Lower leg skin (tissue), 4 donors: ENCODE results near the gene MRPS33. TPM values are rescaled to one million over a fixed set of nuclear protein-coding genes. Genes with fewer than 3 reads are reported as not detected.

Source experiments
- DNase-seq, 2 donors: peaks; one replicate each; pipeline ENCODE4 v3.0.0-alpha.2; 2019; ENCODE audit warnings: low spot score in 2 of 2
- H3K4me3 ChIP-seq: fragments of 200-600 bp; sonication (generic); 2 replicates; pipeline ENCODE4 v1.5.1; 2017; ENCODE audit warnings: mild to moderate bottlenecking, low read depth; ENCODE audit not compliant: poor library complexity, severe bottlenecking
- POLR2A ChIP-seq, 2 donors: fragments of 450-650 bp; IDR thresholded peaks; one replicate each; pipeline ENCODE4 v1.6.1; 2016 to 2017; ENCODE audit warnings: antibody characterized with exemption in 2 of 2, mild to moderate bottlenecking in 1 of 2, moderate library complexity in 1 of 2
- WGBS, 2 donors: methylation state at CpG; one replicate each; pipeline ENCODE4 v1.1.5; 2018; 5-methylcytosine and 5-hydroxymethylcytosine counted together
- intact Hi-C: fragments of 100-400 bp; cut with DNase I; formaldehyde crosslinking; loops from one replicate; pipeline ENCODE4 v1.15.0; 2023; ENCODE audit warnings: low total_unique reads
- total RNA-seq, 4 donors: library from RNA; depleted of rRNA; stranded (reverse); fragments of >200 nt; gene quantifications; one replicate each; pipeline ENCODE4 v1.1.0, GENCODE V29; 2016
- TF ChIP-seq, protein P1 (sequence below), 3 donors: fragments of 450-650 bp; IDR thresholded peaks; one replicate each; pipeline ENCODE4 v1.5.1; 2016; ENCODE audit warnings: antibody characterized with exemption in 3 of 3, mild to moderate bottlenecking in 3 of 3, moderate library complexity in 2 of 3

MRPS33 gene
- total RNA-seq, 4 donors from 2014 or later, result 10.1 to 24.1 (median 19.7) TPM

DNA sequence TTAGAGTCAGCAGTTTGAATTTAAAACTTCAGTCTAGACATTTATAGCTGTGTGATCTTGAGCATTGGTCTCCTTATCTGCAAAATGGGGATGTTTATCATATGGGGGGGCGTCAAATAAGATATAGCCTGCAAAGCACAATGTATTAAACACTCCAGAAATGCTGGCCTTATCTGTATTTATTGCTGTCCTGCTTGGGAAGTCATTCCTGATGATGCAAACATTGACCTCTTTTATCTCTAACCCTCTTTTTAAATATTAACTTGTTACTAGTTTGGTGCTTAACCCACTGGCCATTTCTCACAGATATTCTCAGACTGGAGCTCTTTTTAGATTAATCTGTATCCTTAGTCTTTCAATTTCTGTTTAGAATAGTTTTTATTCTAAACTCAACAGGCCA lies 13.2 kb downstream of the MRPS33 start:
- 67 to 72% methylated on average over 1 of the region's 1 CpG for WGBS, 2 donors
- TF ChIP-seq, protein P1, sequence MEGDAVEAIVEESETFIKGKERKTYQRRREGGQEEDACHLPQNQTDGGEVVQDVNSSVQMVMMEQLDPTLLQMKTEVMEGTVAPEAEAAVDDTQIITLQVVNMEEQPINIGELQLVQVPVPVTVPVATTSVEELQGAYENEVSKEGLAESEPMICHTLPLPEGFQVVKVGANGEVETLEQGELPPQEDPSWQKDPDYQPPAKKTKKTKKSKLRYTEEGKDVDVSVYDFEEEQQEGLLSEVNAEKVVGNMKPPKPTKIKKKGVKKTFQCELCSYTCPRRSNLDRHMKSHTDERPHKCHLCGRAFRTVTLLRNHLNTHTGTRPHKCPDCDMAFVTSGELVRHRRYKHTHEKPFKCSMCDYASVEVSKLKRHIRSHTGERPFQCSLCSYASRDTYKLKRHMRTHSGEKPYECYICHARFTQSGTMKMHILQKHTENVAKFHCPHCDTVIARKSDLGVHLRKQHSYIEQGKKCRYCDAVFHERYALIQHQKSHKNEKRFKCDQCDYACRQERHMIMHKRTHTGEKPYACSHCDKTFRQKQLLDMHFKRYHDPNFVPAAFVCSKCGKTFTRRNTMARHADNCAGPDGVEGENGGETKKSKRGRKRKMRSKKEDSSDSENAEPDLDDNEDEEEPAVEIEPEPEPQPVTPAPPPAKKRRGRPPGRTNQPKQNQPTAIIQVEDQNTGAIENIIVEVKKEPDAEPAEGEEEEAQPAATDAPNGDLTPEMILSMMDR (IDR thresholded peaks at IDR 0.05), result no peak
- TF ChIP-seq POLR2A (IDR thresholded peaks at IDR 0.05), result no peak
- DNase-seq, result no peak
- no peak overlapping the region for H3K4me3 ChIP-seq
- intact Hi-C loops, result no loop called here

DNA sequence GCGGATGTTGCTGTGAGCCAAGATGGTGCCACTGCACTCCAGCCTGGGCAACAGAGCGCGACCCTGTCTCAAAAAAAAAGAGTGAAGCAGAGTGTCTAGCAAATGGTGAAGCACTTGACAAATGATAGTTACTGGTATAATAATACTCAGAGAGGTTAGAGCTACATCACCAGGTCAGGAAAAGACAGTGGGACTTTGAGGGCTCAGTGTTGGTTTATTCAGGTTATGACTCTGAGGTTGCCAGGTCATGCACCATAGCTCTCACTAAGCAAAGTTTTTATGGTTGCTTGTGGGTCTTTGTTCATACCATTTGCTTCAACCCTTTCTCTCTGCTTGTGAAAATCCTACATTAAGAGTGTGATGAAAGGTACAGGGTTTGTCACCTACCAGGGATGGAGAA lies 13.6 kb downstream of the MRPS33 start:
- intact Hi-C loops, result no loop called here
- TF ChIP-seq POLR2A (IDR thresholded peaks at IDR 0.05), result no peak
- TF ChIP-seq, protein P1 (IDR thresholded peaks at IDR 0.05), result no peak
- DNase-seq, result no peak
- 91 to 92% methylated on average over 3 of the region's 3 CpGs for WGBS, 2 donors
- no peak overlapping the region for H3K4me3 ChIP-seq

DNA sequence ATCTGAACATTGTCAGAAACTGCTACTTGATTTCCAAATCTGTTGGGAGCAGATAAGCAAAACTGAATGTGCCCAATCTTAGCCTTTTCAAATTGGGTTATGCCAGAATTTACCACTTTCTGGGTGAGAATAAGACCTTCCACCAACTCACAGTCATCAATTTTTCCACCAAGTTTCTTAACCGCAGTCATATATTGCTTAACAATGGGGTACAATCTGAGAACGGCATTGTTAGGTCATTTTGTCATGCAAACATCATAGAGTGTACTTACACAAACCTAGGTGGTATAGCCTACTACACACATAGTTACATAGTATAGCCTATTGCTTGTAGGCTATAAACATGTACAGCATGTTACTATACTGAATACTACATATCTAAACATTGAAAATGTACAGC lies 16.0 kb downstream of the MRPS33 start:
- no peak for TF ChIP-seq POLR2A (IDR thresholded peaks at IDR 0.05)
- TF ChIP-seq, protein P1 (IDR thresholded peaks at IDR 0.05), result no peak
- DNase-seq, result no peak
- intact Hi-C loops, result no loop called here
- H3K4me3 ChIP-seq, result no peak overlapping the region
- WGBS, 2 donors, result 87% methylated on average over 2 of the region's 2 CpGs

DNA sequence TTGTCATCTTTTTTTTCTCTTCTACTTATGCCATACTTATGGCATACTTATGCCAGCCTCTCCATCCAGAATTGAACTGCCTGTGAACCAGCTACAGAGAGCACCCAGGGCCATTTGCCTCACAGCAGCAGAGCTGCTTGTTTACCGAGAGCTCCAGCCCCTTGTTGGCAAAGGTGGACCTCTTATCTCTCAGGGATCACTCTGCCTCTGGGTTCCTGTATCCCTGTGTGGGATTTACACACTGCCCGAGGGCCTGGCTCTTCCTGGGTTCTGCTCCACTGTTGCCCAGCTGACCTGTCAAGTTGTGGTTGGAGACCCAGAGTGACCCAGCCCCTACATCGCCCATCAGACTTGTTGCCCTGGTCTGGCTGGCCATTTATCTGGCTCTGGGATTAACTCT lies 22.3 kb downstream of the MRPS33 start:
- intact Hi-C loops, result no loop called here
- TF ChIP-seq POLR2A (IDR thresholded peaks at IDR 0.05), result no peak
- TF ChIP-seq, protein P1 (IDR thresholded peaks at IDR 0.05), result no peak
- WGBS, 2 donors, result 40 to 51% methylated on average over 3 of the region's 3 CpGs
- H3K4me3 ChIP-seq, result no peak overlapping the region
- DNase-seq, result no peak

DNA sequence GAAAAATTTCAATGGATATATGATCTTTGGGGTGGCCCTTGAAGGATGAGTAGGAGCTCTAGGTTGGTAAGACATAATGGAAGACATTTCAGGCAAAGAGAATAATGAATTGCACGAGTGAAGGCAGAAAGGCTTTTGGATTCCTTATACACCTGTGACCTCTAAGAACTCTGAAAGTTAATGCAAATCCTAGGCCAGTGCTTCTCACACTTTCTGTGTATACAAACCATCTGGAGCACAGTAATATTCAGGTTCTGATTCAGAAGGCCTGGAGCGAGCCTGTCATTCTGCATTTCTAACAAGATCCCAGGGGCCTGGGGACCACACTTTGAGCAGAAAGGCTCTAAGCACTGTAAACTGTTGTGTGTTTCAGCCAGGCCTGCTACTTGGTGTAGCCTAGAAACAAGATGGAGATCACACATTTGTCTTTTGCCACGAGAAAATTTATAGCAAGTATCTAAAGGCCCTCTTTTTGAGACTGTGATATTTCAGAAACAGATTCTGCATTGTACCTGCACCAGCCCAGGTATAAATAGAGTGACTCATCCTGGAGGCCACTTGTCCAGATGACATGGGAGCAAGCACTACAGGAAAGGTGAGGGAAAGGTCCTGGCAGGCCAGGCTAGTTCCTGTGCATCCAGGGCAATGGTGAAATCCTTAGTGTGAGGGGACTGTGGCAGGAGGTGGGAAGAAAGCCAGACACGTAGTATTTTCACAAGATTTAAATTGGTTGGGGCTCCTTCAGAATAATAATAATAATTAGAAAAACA lies 24.4 kb downstream of the MRPS33 start:
- no peak for DNase-seq
- intact Hi-C loops, result no loop called here
- H3K4me3 ChIP-seq, result no peak overlapping the region
- no peak for TF ChIP-seq POLR2A (IDR thresholded peaks at IDR 0.05)
- TF ChIP-seq, protein P1 (IDR thresholded peaks at IDR 0.05), result no peak
- WGBS, 2 donors, result 76 to 81% methylated on average over 4 of the region's 4 CpGs

DNA sequence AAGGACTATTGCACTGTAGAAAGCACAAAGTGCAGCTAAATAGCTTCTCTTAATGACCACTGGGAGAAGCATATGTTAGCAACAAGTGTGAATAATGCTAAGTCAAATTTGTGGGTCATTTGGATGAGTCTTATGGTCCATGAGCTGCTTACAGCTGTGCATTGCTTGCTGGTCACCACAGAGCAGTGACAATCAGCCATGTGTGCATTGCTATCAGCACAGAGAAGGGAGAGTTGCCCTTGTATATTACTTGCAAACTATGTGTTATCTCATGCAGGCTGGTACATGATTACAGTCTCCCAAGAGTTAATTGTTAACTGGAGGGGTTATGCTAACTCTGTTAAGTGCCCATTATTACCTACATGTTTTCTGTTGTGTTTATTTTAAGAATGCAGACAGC lies 25.7 kb downstream of the MRPS33 start:
- no peak for DNase-seq
- intact Hi-C loops, result no loop called here
- no peak overlapping the region for H3K4me3 ChIP-seq
- TF ChIP-seq POLR2A (IDR thresholded peaks at IDR 0.05), result no peak
- TF ChIP-seq, protein P1 (IDR thresholded peaks at IDR 0.05), result no peak
